VCaP (cell line): ENCODE results near the gene CCDC126.
A peak's percentile ranks its signal among the peaks of the same experiment; 100 is the strongest.

ENCODE experiments used
- H3K27ac ChIP-seq: fragments of 450-650 bp; 2 replicates; pipeline ENCODE4 v1.5.1; 2017
- CTCF ChIP-seq: fragments of 450-650 bp; conservative IDR thresholded peaks from 2 replicates; pipeline ENCODE4 v1.5.1; 2017; ENCODE audit warnings: mild to moderate bottlenecking, moderate library complexity

The CCDC126 gene

GRCh38 chr7:23633417-23633816, 36.2 kb downstream of the CCDC126 start:
- H3K27ac ChIP-seq = no peak overlapping the region
- TF ChIP-seq CTCF = no peak

- TF ChIP-seq CTCF = no peak
- H3K27ac ChIP-seq = no peak overlapping the region
Measured at GRCh38 chr7:23645822-23646221, 48.6 kb downstream of the CCDC126 start.

GRCh38 chr7:23653942-23654341, 56.8 kb downstream of the CCDC126 start:
- no peak overlapping the region for H3K27ac ChIP-seq
- TF ChIP-seq CTCF = no peak

- peak; percentile 61 for TF ChIP-seq CTCF
- no peak overlapping the region for H3K27ac ChIP-seq
Measured at GRCh38 chr7:23654508-23654907, 57.3 kb downstream of the CCDC126 start.

- no peak for TF ChIP-seq CTCF
- H3K27ac ChIP-seq = no peak overlapping the region
Measured at GRCh38 chr7:23655433-23655832, 58.3 kb downstream of the CCDC126 start.

GRCh38 chr7:23658831-23659427, 61.7 kb downstream of the CCDC126 start:
- TF ChIP-seq CTCF = no peak
- H3K27ac ChIP-seq = no peak overlapping the region

GRCh38 chr7:23661385-23661784, 64.2 kb downstream of the CCDC126 start:
- TF ChIP-seq CTCF = no peak
- no peak overlapping the region for H3K27ac ChIP-seq
